HCEC 1CT (cell line): ENCODE results near the gene KPNA1.

Experiments used
- DNase-seq: peaks from one replicate; pipeline ENCODE4 v3.0.0-alpha.2; 2017

KPNA1 gene

DNA sequence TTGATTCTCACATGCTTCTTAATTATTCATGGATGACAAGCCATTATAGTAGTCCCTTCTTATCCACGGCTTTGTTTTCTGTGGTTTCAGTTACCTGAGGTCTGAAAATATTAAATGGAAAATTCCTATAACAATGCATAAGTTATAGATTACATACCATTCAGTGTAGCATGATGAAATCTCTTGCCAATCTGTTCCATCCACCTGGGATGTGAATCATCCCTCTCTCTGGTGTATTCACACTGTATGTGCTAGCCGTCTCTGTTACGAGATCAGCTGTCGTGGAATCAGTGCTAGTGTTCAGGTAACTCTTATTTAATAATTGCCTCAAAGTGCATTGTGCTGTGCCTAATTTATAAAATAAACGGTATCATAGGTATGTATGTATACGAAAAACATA lies 104.1 kb downstream of the KPNA1 start:
- no peak for DNase-seq

DNA sequence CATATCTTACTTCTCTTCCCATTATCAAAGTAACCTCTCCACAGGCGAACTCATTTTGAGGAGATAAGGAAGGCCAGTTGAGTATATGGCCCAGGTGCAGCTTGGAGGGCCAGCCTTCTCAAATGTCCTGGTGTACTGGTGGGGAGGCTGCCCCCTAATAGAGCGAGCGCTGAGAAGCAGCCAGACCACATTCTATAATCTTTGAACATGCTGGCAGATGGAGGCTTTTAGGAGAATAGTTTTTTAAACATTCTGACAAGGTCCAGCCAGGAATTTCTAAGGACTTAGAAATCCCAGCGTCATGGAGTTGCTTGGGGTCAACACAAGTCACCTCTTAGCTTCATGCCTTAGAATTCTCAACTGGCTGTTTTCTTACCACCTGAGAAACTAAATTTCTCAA lies 104.6 kb downstream of the KPNA1 start:
- no peak for DNase-seq

DNA sequence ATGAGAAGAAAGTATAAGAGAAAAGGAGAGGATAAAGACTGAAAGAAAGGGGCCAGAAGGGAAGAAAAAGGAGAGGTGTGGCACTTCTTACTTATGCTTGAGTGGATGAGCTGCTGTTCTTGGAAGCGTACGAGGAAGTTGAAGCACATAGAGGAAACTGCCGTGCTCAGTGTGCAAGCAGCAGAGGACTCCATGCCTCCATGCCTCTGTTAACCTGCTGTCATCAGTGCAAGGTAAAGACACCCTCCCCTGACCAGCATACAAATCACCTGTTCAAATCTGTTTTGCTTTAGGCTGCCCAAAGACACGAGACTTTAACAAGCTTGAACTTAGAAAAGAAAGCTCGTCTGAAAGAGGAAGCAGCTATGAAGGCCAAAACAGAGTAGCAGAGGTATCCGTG lies 105.3 kb downstream of the KPNA1 start:
- no peak for DNase-seq

DNA sequence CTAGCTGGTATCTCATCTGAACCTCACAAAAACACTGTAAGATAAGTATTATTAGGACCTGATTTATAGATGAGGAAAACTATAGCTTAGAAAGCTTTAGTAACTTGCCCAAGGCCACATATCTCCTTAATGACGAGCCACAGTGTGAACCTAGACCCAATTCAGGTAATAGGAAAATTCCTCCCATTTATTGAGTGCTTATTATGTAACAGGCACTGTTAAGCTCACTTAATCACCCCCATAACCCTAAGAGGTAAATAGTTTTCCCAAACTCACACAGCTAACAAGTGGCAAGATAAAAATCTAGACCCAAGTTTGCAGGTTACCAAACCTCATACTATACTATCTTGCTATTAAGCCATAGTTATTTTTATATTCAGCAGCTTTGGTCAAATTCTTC lies 106.8 kb downstream of the KPNA1 start:
- no peak for DNase-seq

DNA sequence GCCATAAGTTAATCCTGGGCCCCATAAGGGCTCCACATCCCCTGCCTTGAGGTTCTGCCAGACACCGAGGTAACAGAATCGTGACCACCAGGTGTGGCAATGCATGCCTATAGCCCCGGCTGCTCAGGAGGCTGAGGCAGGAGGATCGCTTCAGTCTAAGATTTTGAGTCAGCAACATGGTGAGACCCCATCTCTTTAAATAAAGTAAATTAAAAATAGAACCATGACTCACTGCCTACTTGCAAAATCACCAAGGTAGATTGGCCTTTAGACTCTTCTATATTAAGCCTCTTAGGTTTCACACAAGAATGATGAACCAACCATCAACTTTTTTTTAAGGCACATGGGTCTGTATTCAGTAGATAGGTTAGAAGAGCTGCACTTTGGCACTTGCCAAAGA lies 108.5 kb downstream of the KPNA1 start:
- no peak for DNase-seq

DNA sequence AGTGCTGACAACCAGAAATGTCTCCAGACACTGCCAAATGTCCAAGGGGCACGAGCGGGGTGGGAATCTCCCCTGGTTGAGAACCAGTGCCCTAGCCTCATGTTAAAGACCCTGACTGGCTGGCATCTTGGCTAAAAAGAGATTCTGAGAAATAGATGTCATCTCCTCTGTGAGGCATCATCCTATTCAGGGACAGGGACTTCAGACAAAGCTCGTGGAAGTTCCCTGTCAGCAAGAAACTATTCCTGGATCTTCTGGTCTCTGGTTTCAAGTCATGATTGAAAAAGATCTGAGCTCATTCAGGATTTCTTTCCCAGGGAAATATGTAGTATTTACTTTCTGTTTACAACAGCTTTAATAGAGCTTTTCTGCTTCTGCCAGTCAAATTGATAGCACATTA lies 109.7 kb downstream of the KPNA1 start:
- no peak for DNase-seq

DNA sequence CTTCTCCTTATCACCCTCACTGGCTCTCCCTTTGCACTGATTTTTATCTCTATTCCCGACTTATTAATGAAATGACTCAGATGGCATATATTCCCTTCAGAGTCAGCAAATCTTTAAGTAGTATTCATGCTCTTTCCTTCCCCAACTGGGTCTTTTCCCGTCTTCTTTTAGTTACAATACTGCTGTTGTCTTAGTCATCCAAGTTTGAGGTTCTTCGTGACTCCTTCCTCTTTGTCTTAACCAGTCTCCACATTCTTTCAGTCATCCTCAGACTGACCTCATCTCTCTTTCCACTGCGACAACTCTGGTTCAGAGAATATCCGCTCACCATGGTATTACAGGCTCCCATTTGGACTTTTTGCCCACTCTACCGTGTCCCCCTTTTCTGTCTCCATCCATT lies 111.2 kb downstream of the KPNA1 start:
- no peak for DNase-seq

DNA sequence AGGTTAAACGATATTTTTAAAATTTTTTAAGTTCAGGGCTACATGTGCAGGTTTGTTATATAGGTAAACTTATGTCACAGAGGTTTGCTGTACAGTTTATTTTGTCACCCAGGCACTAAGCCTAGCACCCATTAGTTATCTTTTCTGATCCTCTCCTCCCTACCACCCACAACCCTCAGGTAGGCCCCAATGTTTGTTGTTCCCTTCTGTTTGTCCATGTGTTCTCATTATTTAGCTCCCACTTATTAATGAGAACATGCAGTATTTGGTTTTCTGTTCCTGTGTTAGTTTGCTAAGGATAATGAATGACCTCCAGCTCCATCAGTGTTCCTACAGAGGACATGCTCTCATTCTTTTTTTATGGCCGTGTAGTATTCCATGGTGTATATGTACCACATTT lies 115.8 kb downstream of the KPNA1 start:
- DNase-seq: no peak

DNA sequence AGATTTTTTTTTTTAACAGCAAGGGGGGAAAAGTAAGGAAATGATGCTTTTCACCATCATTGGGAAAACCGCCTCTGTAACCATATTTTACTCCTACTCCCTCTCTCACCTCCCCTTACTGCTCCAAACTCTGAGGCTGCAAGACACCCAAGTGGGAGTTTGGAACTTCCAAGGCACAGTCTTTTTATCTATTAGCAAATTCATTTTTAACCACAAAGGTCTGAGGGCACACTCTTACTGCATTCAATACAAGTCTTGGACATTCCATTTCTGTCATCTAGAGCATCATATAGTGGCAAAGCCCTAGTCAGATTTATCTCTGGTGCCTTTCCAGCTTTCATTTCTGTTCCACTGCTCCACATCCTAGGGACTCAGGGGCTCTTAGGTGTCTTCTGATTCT lies 117.5 kb downstream of the KPNA1 start:
- no peak for DNase-seq

DNA sequence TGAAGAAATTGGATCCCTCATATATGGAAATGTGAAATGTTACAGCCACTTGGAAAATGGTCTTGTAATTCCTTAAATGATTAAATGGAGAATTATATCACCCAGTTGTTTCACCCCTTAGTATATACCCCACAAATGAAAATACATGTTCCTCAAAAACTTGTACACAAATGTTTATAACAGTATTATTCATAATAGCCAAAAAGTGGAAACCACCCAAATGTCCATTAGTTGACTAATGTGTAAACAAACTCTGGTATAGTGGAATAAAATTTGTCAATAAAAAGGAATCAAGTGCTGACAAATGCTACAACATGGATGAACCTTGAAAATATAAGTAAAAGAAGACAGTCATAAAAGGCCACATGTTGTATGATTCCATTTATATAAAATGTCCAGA lies 118.2 kb downstream of the KPNA1 start:
- DNase-seq: no peak

DNA sequence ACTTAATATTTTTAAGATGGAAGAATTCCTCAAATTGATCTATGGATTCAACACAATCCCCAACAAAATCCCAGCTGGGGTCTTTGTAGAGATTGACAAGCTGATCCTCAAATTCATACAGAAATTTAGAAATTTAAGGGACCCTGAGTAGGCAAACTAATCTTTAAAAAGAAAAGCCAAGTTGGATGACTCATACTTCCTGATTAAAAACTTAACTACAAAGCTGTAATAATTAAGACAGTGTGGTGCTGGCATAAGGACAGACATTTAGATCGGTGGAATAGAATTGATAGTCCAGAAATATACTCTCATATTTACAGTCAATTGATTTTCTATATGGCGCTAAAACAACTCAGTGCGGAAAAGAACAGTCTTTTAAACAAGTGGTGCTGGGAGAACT lies 119.2 kb downstream of the KPNA1 start:
- no peak for DNase-seq

DNA sequence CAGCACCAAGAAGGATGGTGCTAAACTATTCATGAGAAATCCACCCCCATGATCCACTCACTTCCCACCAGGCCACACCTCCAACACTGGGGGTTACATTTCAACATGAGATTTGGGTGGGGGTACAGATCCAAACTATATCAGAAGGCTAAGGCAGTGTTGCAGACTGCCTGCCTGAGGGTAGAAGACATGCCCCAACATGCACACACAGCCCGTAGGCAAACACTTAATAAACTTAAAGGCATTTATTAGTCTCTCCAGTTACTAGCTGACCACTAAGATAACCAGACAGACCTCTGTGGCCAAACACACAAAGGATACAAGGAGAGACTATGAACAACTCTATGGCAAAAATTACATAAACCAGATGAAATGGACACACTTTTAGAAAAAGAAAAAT lies 120.6 kb downstream of the KPNA1 start:
- DNase-seq: no peak

DNA sequence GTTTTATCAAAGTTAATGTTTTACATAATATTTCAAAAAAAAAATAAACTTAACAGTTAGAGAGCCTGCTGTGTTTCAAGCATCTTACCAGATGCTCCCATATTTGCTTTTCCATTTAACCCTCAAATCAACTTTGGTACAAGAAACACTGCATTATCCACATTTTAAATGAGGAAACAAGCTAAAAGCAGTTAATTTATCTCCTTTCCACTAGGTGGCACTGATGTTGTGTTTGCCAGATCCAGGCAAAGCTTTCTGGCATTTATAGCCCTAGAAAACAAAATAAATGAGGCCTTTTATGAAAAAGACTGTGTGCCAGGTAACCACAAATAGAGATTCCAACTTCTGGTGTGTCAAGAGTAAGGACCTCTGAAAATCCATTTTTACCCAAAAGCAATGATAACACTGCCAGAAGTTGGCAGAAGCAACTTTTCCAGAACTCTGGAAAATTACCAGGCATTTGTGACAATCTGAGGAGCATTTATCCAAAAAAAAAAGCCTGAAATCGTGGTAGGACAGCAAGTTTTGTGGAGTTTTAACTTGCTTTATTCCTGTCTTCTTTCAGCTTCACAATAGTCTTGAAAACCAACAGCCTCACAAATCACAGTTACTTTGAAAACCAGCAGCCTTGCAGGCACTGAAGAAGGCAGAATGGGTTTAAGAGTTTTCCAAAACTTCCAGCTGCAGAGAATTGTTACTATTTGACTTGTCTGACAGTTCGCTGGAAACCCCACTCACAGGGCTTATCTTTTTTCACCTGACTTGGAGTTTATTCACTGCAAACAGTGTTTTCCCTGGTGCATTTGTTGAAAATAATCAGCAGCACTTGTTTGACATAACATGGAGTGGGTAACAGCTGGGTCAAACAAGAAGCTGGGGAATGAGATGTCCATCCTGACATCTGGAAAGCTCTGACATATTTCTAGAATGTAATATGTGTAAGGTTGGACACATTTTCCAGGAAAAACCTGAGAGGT lies 121.6 kb downstream of the KPNA1 start:
- DNase-seq: peak; percentile 63

DNA sequence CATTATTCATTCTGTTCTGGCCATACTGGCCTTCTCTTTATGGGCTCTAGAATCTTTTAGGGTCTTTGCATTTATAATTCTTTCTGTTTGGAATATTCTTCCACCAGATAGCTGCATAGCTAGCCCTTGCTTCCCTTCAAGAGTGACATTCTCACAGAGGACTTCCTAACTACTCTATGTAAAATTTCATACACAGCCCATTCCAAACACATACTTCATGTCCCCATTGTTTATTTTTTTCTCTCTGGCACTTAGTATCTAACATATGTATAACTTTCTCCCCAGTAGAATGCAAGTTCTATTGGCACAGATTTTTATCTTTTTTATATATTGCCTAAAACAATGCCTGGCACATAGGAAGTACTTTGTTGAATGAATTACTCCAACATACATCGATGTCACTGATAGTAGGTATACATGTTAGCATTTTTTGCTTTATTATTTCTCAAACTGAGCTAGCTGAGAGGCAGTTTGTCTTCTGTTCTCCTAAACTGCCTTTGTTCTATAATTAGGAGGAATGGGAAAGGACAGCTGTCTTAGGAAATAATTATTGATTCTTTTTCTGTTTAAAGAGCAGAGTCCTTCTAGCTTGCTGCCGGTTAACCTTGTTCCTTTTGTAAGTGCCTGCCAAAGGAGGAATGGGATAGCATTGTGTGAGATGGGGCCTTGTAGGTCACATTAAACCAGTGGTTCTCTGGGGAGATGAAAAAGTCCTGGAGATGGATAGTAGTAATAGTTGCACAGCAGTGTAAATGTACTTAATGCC lies 122.9 kb downstream of the KPNA1 start:
- DNase-seq: no peak

DNA sequence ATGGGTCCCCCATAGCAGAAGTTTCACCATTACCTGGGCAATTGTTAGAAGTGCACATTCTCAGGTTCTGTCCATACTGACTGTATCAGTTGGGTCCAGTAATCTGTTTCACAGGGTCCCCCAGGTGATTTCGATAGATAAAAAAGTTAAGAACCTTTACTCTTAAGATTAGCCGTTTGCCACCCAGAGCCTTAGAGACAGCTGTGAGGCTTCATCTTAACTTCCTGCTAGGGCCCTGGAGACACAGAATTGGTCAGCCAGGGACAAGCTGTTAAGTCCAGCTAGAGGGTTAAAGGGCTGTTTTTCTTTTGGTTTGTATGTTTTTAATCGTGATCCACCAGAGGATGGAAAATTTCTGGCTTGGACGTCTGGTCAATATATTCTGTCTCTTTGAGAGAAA lies 124.1 kb downstream of the KPNA1 start:
- DNase-seq: no peak

DNA sequence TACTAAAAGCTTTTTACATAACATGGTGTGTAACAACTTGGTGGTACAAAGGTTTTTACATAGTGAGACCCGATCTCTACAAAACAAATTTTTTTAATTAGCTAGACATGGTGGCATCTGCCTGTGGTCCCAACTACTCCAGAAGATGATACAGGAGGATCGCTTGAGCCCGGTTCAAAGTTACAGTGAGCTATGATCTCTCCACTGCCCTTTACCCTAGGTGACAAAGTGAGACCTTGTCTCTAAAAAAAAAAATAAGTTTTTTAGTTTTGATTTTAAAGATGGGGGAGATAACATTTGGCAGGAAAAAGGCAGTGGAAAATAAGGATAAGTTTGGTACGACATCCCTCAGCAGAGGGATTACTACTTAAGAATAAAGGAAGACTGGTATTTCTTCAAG lies 124.8 kb downstream of the KPNA1 start:
- DNase-seq: no peak

DNA sequence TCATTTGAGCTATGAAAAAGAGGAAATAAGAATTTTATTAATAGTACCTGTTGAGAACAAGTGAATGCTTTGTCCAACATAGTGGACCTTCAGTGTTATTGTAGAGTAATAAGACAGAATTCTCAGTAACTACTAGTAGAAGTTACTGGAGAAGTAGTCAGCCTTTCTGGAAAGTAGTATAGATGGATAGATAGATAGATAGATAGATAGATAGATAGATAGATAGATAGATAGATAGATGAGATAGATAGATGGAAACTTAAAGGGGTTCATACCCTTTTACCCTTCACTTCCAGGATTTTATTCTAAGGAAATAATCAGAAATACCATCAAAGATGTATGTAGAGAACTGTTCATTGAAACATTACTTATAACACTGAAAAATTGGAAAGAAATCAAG lies 125.5 kb downstream of the KPNA1 start:
- DNase-seq: no peak

DNA sequence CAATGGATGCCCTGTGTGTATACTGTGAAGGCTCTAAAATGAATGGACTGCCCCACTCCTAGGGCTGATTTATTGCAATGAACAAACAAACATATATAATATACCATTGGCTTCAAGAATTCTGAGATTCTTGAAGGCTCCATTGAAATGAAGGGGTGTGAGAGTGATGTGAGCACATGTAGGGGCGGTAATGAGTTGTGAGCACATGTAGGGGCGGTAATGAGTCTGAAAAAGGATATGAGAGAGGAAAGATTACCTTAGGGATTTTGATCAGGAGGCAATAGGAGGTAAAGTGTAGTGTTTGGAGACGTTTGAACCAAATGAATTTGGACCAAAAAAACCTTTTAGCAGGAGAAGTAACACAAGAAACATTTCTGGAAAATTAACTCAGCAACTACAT lies 127.0 kb downstream of the KPNA1 start:
- no peak for DNase-seq

DNA sequence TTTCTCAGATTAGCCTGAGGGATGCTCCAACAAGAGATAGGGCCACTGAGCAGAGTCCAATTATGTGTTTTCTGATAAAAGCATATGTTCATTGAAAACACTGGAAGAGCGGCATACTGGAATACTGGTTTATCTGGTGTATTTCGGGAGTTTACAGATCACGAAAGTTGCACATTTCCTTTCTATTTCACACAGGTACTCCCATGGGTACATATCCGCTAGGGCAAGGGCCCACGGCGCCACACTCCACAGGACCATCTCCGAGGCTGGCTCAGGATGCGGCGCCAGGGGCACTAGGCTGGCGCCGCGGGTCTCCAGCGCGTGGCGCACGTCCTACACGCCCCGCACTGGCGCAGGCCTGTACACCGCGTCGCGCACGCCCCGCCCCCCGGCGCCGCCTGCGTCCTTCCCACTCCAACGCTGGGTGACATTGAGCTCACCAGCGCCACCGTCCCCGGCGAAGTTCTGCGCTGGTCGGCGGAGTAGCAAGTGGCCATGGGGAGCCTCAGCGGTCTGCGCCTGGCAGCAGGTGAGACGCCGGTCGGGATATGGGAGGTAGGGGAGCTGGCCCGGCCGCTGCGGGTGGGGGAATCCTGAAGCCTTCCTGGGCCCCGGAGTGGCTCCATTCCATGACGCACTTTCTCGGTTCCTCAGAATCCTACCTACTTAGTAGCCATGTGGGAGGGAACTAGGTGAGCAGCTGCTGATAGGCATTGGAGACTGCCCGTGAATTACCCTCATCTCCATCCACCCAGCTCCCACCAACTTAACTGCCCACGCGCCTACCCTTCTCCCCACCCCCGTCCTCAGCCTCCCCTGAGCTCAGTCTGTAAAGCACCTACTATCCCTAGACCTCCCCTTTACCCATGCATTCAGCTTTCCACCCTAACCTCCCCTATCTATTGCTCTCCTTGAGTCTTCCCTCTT lies 130.7 kb downstream of the KPNA1 start, which contains the start of gene FAM162A:
Gene FAM162A, plus strand, starts transcription at position 412 of the 927 bp plus-strand sequence. Its CDS starts 84 bp downstream, at position 496.
- peak; percentile 89 for DNase-seq

DNA sequence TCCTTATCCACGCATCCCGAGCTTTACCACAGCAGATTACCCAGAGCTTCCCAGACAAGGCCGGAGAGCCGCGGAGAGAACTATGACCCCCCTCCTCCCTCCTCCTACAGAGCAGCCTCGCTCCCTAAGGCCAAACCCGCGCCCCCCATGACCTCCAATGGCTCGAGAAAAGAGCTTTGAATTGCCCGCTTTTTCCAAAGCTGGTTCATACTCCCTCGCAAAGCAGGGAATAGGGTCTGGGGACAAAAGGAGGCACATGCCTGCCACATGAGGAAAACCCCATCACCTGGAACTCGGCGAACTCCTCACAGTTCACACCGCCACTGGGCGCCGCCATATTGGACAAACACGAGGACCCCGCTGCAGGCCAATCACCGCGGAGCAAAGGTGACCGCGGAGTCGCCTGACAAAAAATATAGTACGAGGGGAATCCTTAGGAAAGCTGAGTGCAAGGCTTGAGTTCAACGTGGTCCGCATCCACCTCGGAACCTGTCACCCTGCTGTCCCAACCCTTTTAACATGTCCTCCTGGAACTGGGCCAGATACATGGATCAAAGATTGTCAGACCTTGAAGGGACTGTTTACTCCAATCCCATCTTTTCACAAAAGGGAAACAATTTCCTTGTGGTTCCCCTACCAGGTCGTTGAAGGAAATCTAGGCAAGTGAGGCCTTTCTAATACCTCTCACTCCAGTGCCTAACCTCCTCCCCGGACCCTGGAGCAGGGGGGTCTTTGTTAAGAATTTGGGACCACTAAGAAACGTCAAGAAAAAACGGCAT lies 131.7 kb downstream of the KPNA1 start, which contains the start of gene MIX23:
Gene MIX23, minus strand, starts transcription at position 344 of the 779 bp plus-strand sequence. Its CDS starts 7 bp downstream, at position 337.
- DNase-seq: peak; percentile 83

DNA sequence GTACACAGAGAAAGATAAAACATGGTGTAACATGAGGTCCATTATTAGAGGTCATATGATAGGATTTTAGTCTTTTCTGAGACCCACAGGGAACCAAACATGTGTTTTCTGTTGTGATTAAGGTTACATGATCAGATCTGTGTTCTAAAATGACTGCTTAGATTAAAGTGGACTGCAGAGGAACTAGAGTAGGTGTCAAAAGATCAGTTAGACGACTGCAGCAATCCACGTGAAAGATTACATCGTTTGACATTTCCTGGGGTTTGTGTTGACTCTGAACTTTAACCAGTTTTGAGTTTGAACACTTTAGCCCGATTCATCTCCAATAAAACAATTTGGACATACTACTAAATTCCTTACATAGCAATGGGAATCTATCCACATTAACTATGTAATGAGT lies 136.8 kb downstream of the KPNA1 start:
- no peak for DNase-seq

DNA sequence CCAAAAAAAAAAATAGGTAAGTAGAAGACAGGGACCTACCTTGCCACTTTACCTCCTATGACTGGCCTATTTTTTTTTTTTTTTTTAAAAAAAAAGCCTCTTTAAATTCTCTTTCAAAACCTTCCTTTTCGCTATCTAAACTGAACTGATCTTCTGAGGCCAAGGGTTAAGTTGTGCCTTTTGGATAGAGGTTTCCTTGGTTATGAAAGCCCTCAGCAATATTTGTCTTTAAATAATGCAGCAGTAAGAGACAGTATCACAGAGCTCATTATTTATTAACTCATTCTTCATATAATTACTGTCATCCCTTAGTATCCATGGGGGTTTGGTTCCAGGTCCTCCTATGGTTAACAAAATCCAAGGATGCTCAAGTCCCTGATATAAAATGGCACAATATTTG lies 140.7 kb downstream of the KPNA1 start:
- no peak for DNase-seq
